GM21825 (cell line): ENCODE measurements around the gene LYRM7.
"Not testable (repeated sequence)": the region's sequence is repeated elsewhere in the genome, so short reads cannot be mapped to it uniquely, and the experiment has no call there.

Source experiments
- ATAC-seq: cut with Tn5 transposase; IDR thresholded peaks from one replicate; pipeline ENCODE4 v1.9.1; 2021; ENCODE audit warnings: mild to moderate bottlenecking, moderate library complexity; ENCODE audit not compliant: unreplicated experiment

Gene LYRM7

GRCh38 chr5:131170540-131171275 lies at the start of gene LYRM7:
Gene LYRM7, plus strand, starts transcription at chr5:131170944. Its CDS starts 77 bp downstream, at chr5:131171021.
- ATAC-seq, result peak; percentile 98

- not testable (repeated sequence) for ATAC-seq
Measured at GRCh38 chr5:131127244-131127643, 43.5 kb upstream of the LYRM7 start.

GRCh38 chr5:131129306-131129705 lies 41.4 kb upstream of the LYRM7 start:
- ATAC-seq, result no peak

GRCh38 chr5:131133091-131133490 lies 37.7 kb upstream of the LYRM7 start:
- not testable (repeated sequence) for ATAC-seq

GRCh38 chr5:131138406-131138805 lies 32.3 kb upstream of the LYRM7 start:
- ATAC-seq, result not testable (repeated sequence)

GRCh38 chr5:131139321-131139720 lies 31.4 kb upstream of the LYRM7 start:
- no peak for ATAC-seq

- ATAC-seq, result no peak
Measured at GRCh38 chr5:131142970-131143617, 27.6 kb upstream of the LYRM7 start.

- ATAC-seq, result no peak
Measured at GRCh38 chr5:131147258-131147657, 23.5 kb upstream of the LYRM7 start.

GRCh38 chr5:131148835-131149234 lies 21.9 kb upstream of the LYRM7 start:
- ATAC-seq, result no peak

- no peak for ATAC-seq
Measured at GRCh38 chr5:131150408-131150807, 20.3 kb upstream of the LYRM7 start.

GRCh38 chr5:131151216-131151615 lies 19.5 kb upstream of the LYRM7 start:
- no peak for ATAC-seq

GRCh38 chr5:131156385-131156784 lies 14.4 kb upstream of the LYRM7 start:
- no peak for ATAC-seq

- ATAC-seq, result no peak
Measured at GRCh38 chr5:131156957-131157356, 13.8 kb upstream of the LYRM7 start.

- no peak for ATAC-seq
Measured at GRCh38 chr5:131160134-131160533, 10.6 kb upstream of the LYRM7 start.

- ATAC-seq, result no peak
Measured at GRCh38 chr5:131163276-131164119, 7.2 kb upstream of the LYRM7 start.

GRCh38 chr5:131164191-131165118 lies 6.3 kb upstream of the LYRM7 start:
- ATAC-seq, result peak; percentile 66

- ATAC-seq, result peak; percentile 82
Measured at GRCh38 chr5:131165119-131165727, 5.5 kb upstream of the LYRM7 start, which contains the start of gene HINT1. Gene HINT1, minus strand, starts transcription at chr5:131165256. Its CDS starts 51 bp downstream, at chr5:131165205.

- no peak for ATAC-seq
Measured at GRCh38 chr5:131167615-131168014, 3.1 kb upstream of the LYRM7 start.

GRCh38 chr5:131169810-131170539 lies 769 bp upstream of the LYRM7 start:
- ATAC-seq, result no peak
